Measurements from ENCODE around the gene WNT16. TPM values are rescaled to one million over a fixed set of nuclear protein-coding genes. Genes with fewer than 3 reads are reported as not detected.

WNT16 gene
- total RNA-seq, 1 donor from 2014 or later = not detected

DNA sequence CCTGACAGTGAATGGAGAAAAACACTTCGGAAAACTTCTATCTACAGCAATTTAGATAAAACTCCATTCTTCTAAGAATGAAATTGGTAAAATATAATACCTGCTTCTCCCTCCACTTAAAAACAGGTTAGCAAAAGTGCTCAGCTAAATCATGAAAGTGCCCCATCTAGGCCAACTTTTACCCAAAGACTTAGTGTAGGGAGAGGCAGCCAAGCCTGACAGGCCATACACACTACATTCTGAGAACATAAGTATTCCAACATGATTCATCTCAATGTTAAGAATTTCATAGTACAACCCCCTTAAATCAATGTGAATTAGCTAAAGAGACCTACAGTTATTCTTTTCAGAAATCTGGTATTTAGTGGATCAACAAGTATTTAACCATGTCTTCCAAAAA lies 60.1 kb downstream of the WNT16 start:
- no peaks in the 10 kb centered on the region for H3K9me3 Mint-ChIP-seq (ENCODE audit: unreplicated experiment)
- no peak overlapping the region for H3K4me3 Mint-ChIP-seq (ENCODE audit: unreplicated experiment)
- TF ChIP-seq, protein P1, sequence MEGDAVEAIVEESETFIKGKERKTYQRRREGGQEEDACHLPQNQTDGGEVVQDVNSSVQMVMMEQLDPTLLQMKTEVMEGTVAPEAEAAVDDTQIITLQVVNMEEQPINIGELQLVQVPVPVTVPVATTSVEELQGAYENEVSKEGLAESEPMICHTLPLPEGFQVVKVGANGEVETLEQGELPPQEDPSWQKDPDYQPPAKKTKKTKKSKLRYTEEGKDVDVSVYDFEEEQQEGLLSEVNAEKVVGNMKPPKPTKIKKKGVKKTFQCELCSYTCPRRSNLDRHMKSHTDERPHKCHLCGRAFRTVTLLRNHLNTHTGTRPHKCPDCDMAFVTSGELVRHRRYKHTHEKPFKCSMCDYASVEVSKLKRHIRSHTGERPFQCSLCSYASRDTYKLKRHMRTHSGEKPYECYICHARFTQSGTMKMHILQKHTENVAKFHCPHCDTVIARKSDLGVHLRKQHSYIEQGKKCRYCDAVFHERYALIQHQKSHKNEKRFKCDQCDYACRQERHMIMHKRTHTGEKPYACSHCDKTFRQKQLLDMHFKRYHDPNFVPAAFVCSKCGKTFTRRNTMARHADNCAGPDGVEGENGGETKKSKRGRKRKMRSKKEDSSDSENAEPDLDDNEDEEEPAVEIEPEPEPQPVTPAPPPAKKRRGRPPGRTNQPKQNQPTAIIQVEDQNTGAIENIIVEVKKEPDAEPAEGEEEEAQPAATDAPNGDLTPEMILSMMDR (IDR thresholded peaks at IDR 0.05; ENCODE audit: partially characterized antibody, unreplicated experiment) = no peak
- H3K27ac Mint-ChIP-seq (ENCODE audit: unreplicated experiment) = no peak overlapping the region
- H3K36me3 Mint-ChIP-seq (ENCODE audit: unreplicated experiment) = peaks cover 4% of the 10 kb centered on the region
- DNase-seq = no peak
- no peaks in the 10 kb centered on the region for H3K4me1 Mint-ChIP-seq (ENCODE audit: low read depth, unreplicated experiment)
- no peaks in the 10 kb centered on the region for H3K27me3 Mint-ChIP-seq (ENCODE audit: unreplicated experiment)

DNA sequence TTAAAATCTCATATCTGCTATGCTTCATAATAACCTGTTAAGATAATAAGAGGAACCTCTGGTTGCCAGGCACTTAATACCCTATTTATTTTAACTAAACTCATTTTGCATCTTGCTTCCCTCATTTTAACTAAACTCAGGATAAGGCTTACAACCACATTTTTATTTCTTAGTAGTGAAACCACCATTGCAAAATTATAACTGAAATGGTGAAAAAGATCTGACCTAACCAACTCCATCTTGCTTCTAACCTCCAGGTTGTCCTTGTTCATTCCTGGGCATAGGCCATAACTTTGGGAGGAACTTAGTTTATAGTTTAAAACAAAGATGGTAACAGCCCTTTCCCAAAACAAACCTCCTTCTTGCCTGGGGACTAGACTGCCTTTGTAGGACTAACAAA lies 61.3 kb downstream of the WNT16 start:
- DNase-seq = no peak
- no peaks in the 10 kb centered on the region for H3K9me3 Mint-ChIP-seq (ENCODE audit: unreplicated experiment)
- peaks cover 2% of the 10 kb centered on the region for H3K4me1 Mint-ChIP-seq (ENCODE audit: low read depth, unreplicated experiment)
- no peak overlapping the region for H3K4me3 Mint-ChIP-seq (ENCODE audit: unreplicated experiment)
- TF ChIP-seq, protein P1 (IDR thresholded peaks at IDR 0.05; ENCODE audit: partially characterized antibody, unreplicated experiment) = no peak
- no peak overlapping the region for H3K27ac Mint-ChIP-seq (ENCODE audit: unreplicated experiment)
- H3K27me3 Mint-ChIP-seq (ENCODE audit: unreplicated experiment) = no peaks in the 10 kb centered on the region
- peaks cover 4% of the 10 kb centered on the region for H3K36me3 Mint-ChIP-seq (ENCODE audit: unreplicated experiment)

DNA sequence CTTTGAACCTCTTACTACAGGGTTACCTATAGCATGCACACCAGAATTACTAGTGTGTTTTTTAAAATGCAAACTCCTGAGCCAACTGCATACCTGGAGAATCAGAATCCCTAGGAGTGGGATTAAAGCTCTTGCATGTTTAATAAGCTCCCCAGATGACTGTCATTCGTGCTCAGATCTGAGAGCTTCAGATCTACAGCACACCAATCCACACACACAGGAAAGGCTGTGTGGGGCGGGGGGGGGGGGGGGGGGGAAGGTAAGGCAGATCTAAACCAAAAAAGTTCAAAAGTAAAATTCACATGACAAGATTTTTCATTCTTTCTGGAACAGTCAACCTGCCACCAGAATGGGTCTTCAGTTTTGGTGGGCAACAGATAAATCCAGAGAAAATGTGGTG lies 61.8 kb downstream of the WNT16 start:
- Mint-ChIP-seq H3K27ac (ENCODE audit: unreplicated experiment) (no peak overlapping the region), H3K4me1 (ENCODE audit: low read depth, unreplicated experiment) (peaks cover 4% of the 10 kb centered on the region), H3K9me3 (ENCODE audit: unreplicated experiment) (no peaks in the 10 kb centered on the region), H3K27me3 (ENCODE audit: unreplicated experiment) (no peaks in the 10 kb centered on the region), H3K4me3 (ENCODE audit: unreplicated experiment) (no peak overlapping the region), H3K36me3 (ENCODE audit: unreplicated experiment) (peaks cover 4% of the 10 kb centered on the region)
- TF ChIP-seq, protein P1 (IDR thresholded peaks at IDR 0.05; ENCODE audit: partially characterized antibody, unreplicated experiment) = no peak
- no peak for DNase-seq

Other genes starting within 250 kb of the WNT16 start
- gene FAM3C, start 67.3 kb downstream of the WNT16 start, total RNA-seq (ENCODE audit: unreplicated experiment) = 19.9 TPM